ENCODE measurements around the gene BLOC1S5. TPM values are rescaled to one million over a fixed set of nuclear protein-coding genes. Genes with fewer than 3 reads are reported as not detected.
A peak's percentile ranks its signal among the peaks of the same experiment; 100 is the strongest.

BLOC1S5 gene
- polyA plus RNA-seq, 3 donors: 3.7 to 11.7 (median 9.2) TPM

GRCh38 chr6:8082954-8083858 is 19.0 kb upstream of the BLOC1S5 start:
- no peak for TF ChIP-seq CTCF (IDR thresholded peaks at IDR 0.05)
- DNase-seq: peak; percentile 52 to 76 (median 66)
- H3K4me2 ChIP-seq (replicated peaks; ENCODE audit: extremely low read depth, low read length, poor library complexity, severe bottlenecking): no peak overlapping the region
- no peaks in the 10 kb centered on the region for H3K27me3 ChIP-seq (ENCODE audit: control insufficient read depth in 2 of 2, insufficient read depth in 2 of 2, low read length in 2 of 2)
- H3K9me3 Mint-ChIP-seq: no peaks in the 10 kb centered on the region
- peak overlapping the region in 1 of 2 donors; percentile 30 for H3K4me3 Mint-ChIP-seq
- H3K27me3 Mint-ChIP-seq (ENCODE audit: low read depth in 3 of 3): no peaks in the 10 kb centered on the region
- H3K4me1 Mint-ChIP-seq: peaks cover 54% of the 10 kb centered on the region
- intact Hi-C loops (cut with micrococcal nuclease): loop anchor here in 1 of 2 donors (10.0 kb wide), 1 partner anchor 1498 kb away; the partner anchor contains the start of gene LY86
- no peak overlapping the region for H3K4me3 ChIP-seq (replicated peaks in 1 of 3; ENCODE audit: low read depth in 2 of 3, low read length in 3 of 3)
- peaks cover 13 to 20% of the 10 kb centered on the region in 2 donors for H3K36me3 ChIP-seq (replicated peaks in 1 of 2; ENCODE audit: control insufficient read depth in 1 of 2, insufficient read depth in 2 of 2, low read length in 2 of 2)
- H3K9me3 ChIP-seq (replicated peaks in 1 of 2; ENCODE audit: control insufficient read depth in 1 of 2, insufficient read depth in 1 of 2, low read length in 2 of 2): no peaks in the 10 kb centered on the region
- H4K20me1 ChIP-seq (ENCODE audit: insufficient read depth, low read length): no peaks in the 10 kb centered on the region
- H2AFZ ChIP-seq (ENCODE audit: insufficient read depth, low read depth, low read length, poor library complexity, severe bottlenecking): no peak overlapping the region
- WGBS (ENCODE audit: insufficient coverage): 79% methylated on average over 4 of the region's 11 CpGs
- no peak overlapping the region for H3K9ac ChIP-seq (ENCODE audit: insufficient read depth, low read length, poor library complexity, severe bottlenecking)
- H3K36me3 Mint-ChIP-seq: peaks cover 29 to 31% of the 10 kb centered on the region in 2 donors
- H3K4me1 ChIP-seq (ENCODE audit: control insufficient read depth in 1 of 2, insufficient read depth in 2 of 2, low read length in 2 of 2): peaks cover 48 to 73% of the 10 kb centered on the region in 2 donors
- peak overlapping the region; percentile 52 to 80 for H3K27ac ChIP-seq (ENCODE audit: low read depth in 1 of 2, low read length in 2 of 2)
- peak overlapping the region; percentile 79 to 95 (median 89) for H3K27ac Mint-ChIP-seq
- H3K79me2 ChIP-seq (ENCODE audit: insufficient read depth, low read length): peaks cover 44% of the 10 kb centered on the region

GRCh38 chr6:8082572-8082953 is 18.4 kb upstream of the BLOC1S5 start:
- TF ChIP-seq CTCF (IDR thresholded peaks at IDR 0.05): no peak
- no CpG with 5 or more reads among the region's 1 CpG for WGBS (ENCODE audit: insufficient coverage)
- H3K27me3 Mint-ChIP-seq (ENCODE audit: low read depth in 3 of 3): no peaks in the 10 kb centered on the region
- H3K27ac ChIP-seq (ENCODE audit: low read depth in 1 of 2, low read length in 2 of 2): peak overlapping the region in 1 of 2 donors; percentile 80
- H3K9me3 Mint-ChIP-seq: no peaks in the 10 kb centered on the region
- no peaks in the 10 kb centered on the region for H3K9me3 ChIP-seq (replicated peaks in 1 of 2; ENCODE audit: control insufficient read depth in 1 of 2, insufficient read depth in 1 of 2, low read length in 2 of 2)
- no peak overlapping the region for H3K9ac ChIP-seq (ENCODE audit: insufficient read depth, low read length, poor library complexity, severe bottlenecking)
- peaks cover 22 to 26% of the 10 kb centered on the region in 2 donors for H3K36me3 Mint-ChIP-seq
- peaks cover 61% of the 10 kb centered on the region for H3K4me1 Mint-ChIP-seq
- no peaks in the 10 kb centered on the region for H3K27me3 ChIP-seq (ENCODE audit: control insufficient read depth in 2 of 2, insufficient read depth in 2 of 2, low read length in 2 of 2)
- no peak overlapping the region for H3K4me2 ChIP-seq (replicated peaks; ENCODE audit: extremely low read depth, low read length, poor library complexity, severe bottlenecking)
- DNase-seq: no peak
- H3K36me3 ChIP-seq (replicated peaks in 1 of 2; ENCODE audit: control insufficient read depth in 1 of 2, insufficient read depth in 2 of 2, low read length in 2 of 2): peaks cover 6 to 14% of the 10 kb centered on the region in 2 donors
- intact Hi-C loops (cut with micrococcal nuclease): loop anchor here in 1 of 2 donors (10.0 kb wide), 1 partner anchor 1498 kb away; the partner anchor contains the start of gene LY86
- peaks cover 44% of the 10 kb centered on the region for H3K79me2 ChIP-seq (ENCODE audit: insufficient read depth, low read length)
- H2AFZ ChIP-seq (ENCODE audit: insufficient read depth, low read depth, low read length, poor library complexity, severe bottlenecking): no peak overlapping the region
- no peaks in the 10 kb centered on the region for H4K20me1 ChIP-seq (ENCODE audit: insufficient read depth, low read length)
- peaks cover 48 to 77% of the 10 kb centered on the region in 2 donors for H3K4me1 ChIP-seq (ENCODE audit: control insufficient read depth in 1 of 2, insufficient read depth in 2 of 2, low read length in 2 of 2)
- H3K4me3 ChIP-seq (replicated peaks in 1 of 3; ENCODE audit: low read depth in 2 of 3, low read length in 3 of 3): no peak overlapping the region
- H3K4me3 Mint-ChIP-seq: no peak overlapping the region
- peak overlapping the region; percentile 79 to 95 (median 89) for H3K27ac Mint-ChIP-seq

Data from CD14-positive monocyte (primary cell).